ENCODE data around the gene ZNF2. TPM values are rescaled to one million over a fixed set of nuclear protein-coding genes. Genes with fewer than 3 reads are reported as not detected.

ZNF2 gene
- total and polyA plus RNA-seq, 2 donors (not counting 1 experiment from before 2014, with no cell fraction given) = 2.9 to 7.2 TPM

DNA sequence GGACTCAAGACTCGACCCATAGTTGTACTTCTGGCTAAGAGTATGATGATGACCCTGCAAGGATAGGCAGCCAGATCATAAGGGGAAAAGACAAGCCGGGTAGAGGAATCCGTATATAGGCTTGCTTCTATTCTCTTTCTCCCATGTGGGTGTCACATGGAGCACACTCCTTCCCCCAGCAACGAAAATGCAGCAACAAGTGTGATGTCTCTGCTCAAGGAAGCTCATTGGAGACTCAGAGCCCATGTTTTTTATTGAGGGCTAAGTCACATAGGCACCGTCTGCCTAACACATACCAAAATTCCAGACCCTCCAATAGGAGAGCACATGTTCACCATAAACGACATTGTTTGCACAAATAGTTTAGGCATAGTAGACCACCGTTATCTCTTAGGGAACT is 6.3 kb downstream of the ZNF2 start:
- Histone ChIP-seq H3K36me3 (replicated peaks in 1 of 2; ENCODE audit: control extremely low read depth in 1 of 2, control insufficient read depth in 1 of 2, extremely low read depth in 1 of 2, insufficient read depth in 2 of 2, low read length in 1 of 2) (no peaks in the 10 kb centered on the region), H3K4me3 (ENCODE audit: control extremely low read depth in 1 of 5, extremely low read depth in 1 of 5, insufficient read depth in 1 of 5, low read depth in 2 of 5, low read length in 4 of 5) (no peak overlapping the region), H2AFZ (ENCODE audit: insufficient read depth, low read depth, low read length, poor library complexity, severe bottlenecking) (no peak overlapping the region), H3K9me3 (ENCODE audit: control extremely low read depth in 1 of 3, control insufficient read depth in 2 of 3, insufficient read depth in 1 of 3, low read length in 2 of 3) (no peaks in the 10 kb centered on the region), H3K9ac (ENCODE audit: low read length) (no peak overlapping the region), H3K4me1 (ENCODE audit: control insufficient read depth in 2 of 2, insufficient read depth in 2 of 2, low read length in 2 of 2) (no peaks in the 10 kb centered on the region), H3K79me2 (ENCODE audit: control insufficient read depth, insufficient read depth, low read length) (peaks cover 31% of the 10 kb centered on the region), H4K20me1 (ENCODE audit: control insufficient read depth, insufficient read depth, low read length, poor library complexity, severe bottlenecking) (peaks cover 6% of the 10 kb centered on the region), H3K27me3 (replicated peaks in 1 of 4; ENCODE audit: control extremely low read depth in 1 of 4, control insufficient read depth in 3 of 4, insufficient read depth in 4 of 4, low read length in 3 of 4) (no peaks in the 10 kb centered on the region), H3K27ac (ENCODE audit: low read length in 2 of 2) (no peak overlapping the region), H3K4me2 (replicated peaks; ENCODE audit: low read depth, low read length, poor library complexity, severe bottlenecking) (no peak overlapping the region)
- CTCF ChIA-PET = no interaction called here
- Mint-ChIP-seq H3K4me1 (peaks cover 9% of the 10 kb centered on the region), H3K27ac (no peak overlapping the region), H3K4me3 (no peak overlapping the region), H3K27me3 (no peaks in the 10 kb centered on the region), H3K9me3 (ENCODE audit: insufficient read depth) (no peaks in the 10 kb centered on the region)
- intact Hi-C loops (cut with micrococcal nuclease) = no loop called here
- TF ChIP-seq CTCF (IDR thresholded peaks at IDR 0.05) = no peak
- TF ChIP-seq EZH2 (IDR thresholded peaks at IDR 0.05; ENCODE audit: borderline replicate concordance, insufficient read depth, low read depth, low read length, poor library complexity, severe bottlenecking) = no peak
- no peak for DNase-seq
- ATAC-seq (ENCODE audit: low read depth) = no peak
- POLR2A ChIA-PET = interaction anchor here (0.7 kb wide), 1 partner anchor 11 kb away, joined by 3 read pairs; no protein-coding TSS in a partner anchor
- 87% methylated on average over 5 of the region's 7 CpGs for WGBS (ENCODE audit: insufficient coverage)

GRCh38 chr2:95174031-95174542 is 8.5 kb downstream of the ZNF2 start:
- no peak overlapping the region for H3K27ac Mint-ChIP-seq
- no peak for ATAC-seq (ENCODE audit: low read depth)
- H3K4me1 Mint-ChIP-seq = peaks cover 5% of the 10 kb centered on the region
- peaks cover 6% of the 10 kb centered on the region for H4K20me1 ChIP-seq (ENCODE audit: control insufficient read depth, insufficient read depth, low read length, poor library complexity, severe bottlenecking)
- peaks cover 15% of the 10 kb centered on the region for H3K79me2 ChIP-seq (ENCODE audit: control insufficient read depth, insufficient read depth, low read length)
- CTCF ChIA-PET = interaction anchor here (1.4 kb wide), 1 partner anchor 10 kb away, joined by 4 read pairs; no protein-coding TSS in a partner anchor
- no peak overlapping the region for H3K9ac ChIP-seq (ENCODE audit: low read length)
- H3K9me3 Mint-ChIP-seq (ENCODE audit: insufficient read depth) = no peaks in the 10 kb centered on the region
- no peak overlapping the region for H3K27ac ChIP-seq (ENCODE audit: low read length in 2 of 2)
- H3K36me3 ChIP-seq (replicated peaks in 1 of 2; ENCODE audit: control extremely low read depth in 1 of 2, control insufficient read depth in 1 of 2, extremely low read depth in 1 of 2, insufficient read depth in 2 of 2, low read length in 1 of 2) = peaks cover 0 to 6% of the 10 kb centered on the region in 2 experiments
- H3K27me3 ChIP-seq (replicated peaks in 1 of 4; ENCODE audit: control extremely low read depth in 1 of 4, control insufficient read depth in 3 of 4, insufficient read depth in 4 of 4, low read length in 3 of 4) = no peaks in the 10 kb centered on the region
- no peak for DNase-seq
- intact Hi-C loops (cut with micrococcal nuclease) = no loop called here
- WGBS (ENCODE audit: insufficient coverage) = 95% methylated on average over 2 of the region's 2 CpGs
- no peaks in the 10 kb centered on the region for H3K9me3 ChIP-seq (ENCODE audit: control extremely low read depth in 1 of 3, control insufficient read depth in 2 of 3, insufficient read depth in 1 of 3, low read length in 2 of 3)
- TF ChIP-seq CTCF (IDR thresholded peaks at IDR 0.05) (no peak), EZH2 (IDR thresholded peaks at IDR 0.05; ENCODE audit: borderline replicate concordance, insufficient read depth, low read depth, low read length, poor library complexity, severe bottlenecking) (no peak)
- no peak overlapping the region for H3K4me3 ChIP-seq (ENCODE audit: control extremely low read depth in 1 of 5, extremely low read depth in 1 of 5, insufficient read depth in 1 of 5, low read depth in 2 of 5, low read length in 4 of 5)
- no peak overlapping the region for H2AFZ ChIP-seq (ENCODE audit: insufficient read depth, low read depth, low read length, poor library complexity, severe bottlenecking)
- POLR2A ChIA-PET = interaction anchor here (0.7 kb wide), 1 partner anchor 46 kb away, joined by 3 read pairs; no protein-coding TSS in a partner anchor
- H3K4me1 ChIP-seq (ENCODE audit: control insufficient read depth in 2 of 2, insufficient read depth in 2 of 2, low read length in 2 of 2) = no peaks in the 10 kb centered on the region
- H3K27me3 Mint-ChIP-seq = no peaks in the 10 kb centered on the region
- H3K4me3 Mint-ChIP-seq = no peak overlapping the region
- H3K4me2 ChIP-seq (replicated peaks; ENCODE audit: low read depth, low read length, poor library complexity, severe bottlenecking) = no peak overlapping the region

Data from B cell (primary cell).